HG02610 (cell line): Measurements from ENCODE around the gene PTCD2.

Experiments used
- ATAC-seq: cut with Tn5 transposase; IDR thresholded peaks from one replicate; pipeline ENCODE4 v1.9.1; 2021; ENCODE audit warnings: mild to moderate bottlenecking, moderate library complexity; ENCODE audit not compliant: unreplicated experiment

PTCD2 gene

GRCh38 chr5:72338689-72339209, 18.6 kb downstream of the PTCD2 start:
- no peak for ATAC-seq

GRCh38 chr5:72346398-72346797, 26.2 kb downstream of the PTCD2 start:
- no peak for ATAC-seq

- peak; percentile 66 for ATAC-seq
Measured at GRCh38 chr5:72347801-72348308, 27.7 kb downstream of the PTCD2 start.

GRCh38 chr5:72351376-72351775, 31.2 kb downstream of the PTCD2 start:
- ATAC-seq = no peak

GRCh38 chr5:72352616-72353015, 32.4 kb downstream of the PTCD2 start:
- no peak for ATAC-seq

GRCh38 chr5:72353046-72353445, 32.9 kb downstream of the PTCD2 start:
- no peak for ATAC-seq

- ATAC-seq = no peak
Measured at GRCh38 chr5:72355706-72356299, 35.6 kb downstream of the PTCD2 start.

GRCh38 chr5:72356361-72356760, 36.2 kb downstream of the PTCD2 start:
- no peak for ATAC-seq

GRCh38 chr5:72358925-72359324, 38.8 kb downstream of the PTCD2 start:
- no peak for ATAC-seq

- ATAC-seq = no peak
Measured at GRCh38 chr5:72359886-72360285, 39.7 kb downstream of the PTCD2 start.

- no peak for ATAC-seq
Measured at GRCh38 chr5:72363166-72363802, 43.1 kb downstream of the PTCD2 start.

- ATAC-seq = no peak
Measured at GRCh38 chr5:72364171-72364570, 44.0 kb downstream of the PTCD2 start.

GRCh38 chr5:72364951-72365350, 44.8 kb downstream of the PTCD2 start:
- no peak for ATAC-seq

- ATAC-seq = peak; percentile 73
Measured at GRCh38 chr5:72366324-72366976, 46.3 kb downstream of the PTCD2 start.

GRCh38 chr5:72368271-72368670, 48.1 kb downstream of the PTCD2 start:
- ATAC-seq = no peak

- no peak for ATAC-seq
Measured at GRCh38 chr5:72369301-72369700, 49.1 kb downstream of the PTCD2 start.

GRCh38 chr5:72369711-72370110, 49.5 kb downstream of the PTCD2 start:
- ATAC-seq = peak; percentile 43

GRCh38 chr5:72372331-72372730, 52.2 kb downstream of the PTCD2 start:
- no peak for ATAC-seq

GRCh38 chr5:72372923-72373322, 52.8 kb downstream of the PTCD2 start:
- ATAC-seq = no peak

- peak; percentile 57 for ATAC-seq
Measured at GRCh38 chr5:72374844-72375243, 54.7 kb downstream of the PTCD2 start.

- no peak for ATAC-seq
Measured at GRCh38 chr5:72376381-72376780, 56.2 kb downstream of the PTCD2 start.
